CD14-positive monocyte (primary cell): ENCODE measurements around the gene TMEM212. TPM values are rescaled to one million over a fixed set of nuclear protein-coding genes. Genes with fewer than 3 reads are reported as not detected.
A peak's percentile ranks its signal among the peaks of the same experiment; 100 is the strongest.

Experiments
- DNase-seq, 3 donors: peaks; one replicate each; pipeline ENCODE4 v3.0.0-alpha.2; 2011 to 2022
- H2AFZ ChIP-seq: 2 replicates; pipeline ENCODE4 v1.6.0; 2012; ENCODE audit warnings: mild to moderate bottlenecking, low read depth, low read length, inconsistent platforms; ENCODE audit not compliant: insufficient read depth, poor library complexity, severe bottlenecking
- H3K27ac ChIP-seq, 2 donors: 1 replicate in 1 of 2; 2 replicates in 1 of 2; pipeline ENCODE4 v1.5.1; 2012 to 2013; ENCODE audit warnings: low read length in 2 of 2, control low read depth in 1 of 2, inconsistent platforms in 1 of 2, low read depth in 1 of 2, mild to moderate bottlenecking in 1 of 2
- H3K27me3 ChIP-seq, 2 donors: one replicate each; pipeline versions ENCODE4 v1.6.0 to v1.6.1; 2011 to 2013; ENCODE audit warnings: low read length in 2 of 2; ENCODE audit not compliant: control insufficient read depth in 2 of 2, insufficient read depth in 2 of 2
- H3K36me3 ChIP-seq, 2 donors: replicated peaks in 1 of 2; 1 replicate in 1 of 2; 2 replicates in 1 of 2; pipeline versions ENCODE4 v1.5.1 to v1.6.1; 2012 to 2013; ENCODE audit warnings: low read length in 2 of 2, control low read depth in 1 of 2, inconsistent platforms in 1 of 2, mild to moderate bottlenecking in 1 of 2; ENCODE audit not compliant: insufficient read depth in 2 of 2, control insufficient read depth in 1 of 2
- H3K4me1 ChIP-seq, 2 donors: 1 replicate in 1 of 2; 2 replicates in 1 of 2; pipeline versions ENCODE4 v1.5.1 to v1.6.1; 2012 to 2013; ENCODE audit warnings: low read length in 2 of 2, control low read depth in 1 of 2, inconsistent platforms in 1 of 2, mild to moderate bottlenecking in 1 of 2, moderate library complexity in 1 of 2; ENCODE audit not compliant: insufficient read depth in 2 of 2, control insufficient read depth in 1 of 2
- H3K4me2 ChIP-seq: replicated peaks from 2 replicates; pipeline ENCODE3; 2012; ENCODE audit warnings: low read length, moderate library complexity, mild to moderate bottlenecking; ENCODE audit not compliant: poor library complexity, severe bottlenecking; ENCODE audit errors: extremely low read depth
- H3K4me3 ChIP-seq, 3 experiments: fragments of 200-600 bp in 1 of 3; sonication (generic) in 1 of 3; replicated peaks in 1 of 3; 1 replicate in 2 of 3; 2 replicates in 1 of 3; pipeline ENCODE4 v1.5.1; 2011 to 2013; ENCODE audit warnings: low read length in 3 of 3, mild to moderate bottlenecking in 3 of 3, control low read depth in 2 of 3, low read depth in 2 of 3, inconsistent platforms in 1 of 3, moderate library complexity in 1 of 3
- H3K79me2 ChIP-seq: 2 replicates; pipeline ENCODE4 v1.6.0; 2012; ENCODE audit warnings: mild to moderate bottlenecking, control low read depth, inconsistent platforms, low read length, moderate library complexity; ENCODE audit not compliant: insufficient read depth
- H3K9ac ChIP-seq: 2 replicates; pipeline ENCODE4 v1.6.0; 2017; ENCODE audit warnings: low read length, mild to moderate bottlenecking; ENCODE audit not compliant: insufficient read depth, poor library complexity, severe bottlenecking
- H3K9me3 ChIP-seq, 2 donors: replicated peaks in 1 of 2; 1 replicate in 1 of 2; 2 replicates in 1 of 2; pipeline versions ENCODE4 v1.5.1 to v1.6.1; 2012 to 2013; ENCODE audit warnings: low read length in 2 of 2, control low read depth in 1 of 2; ENCODE audit not compliant: control insufficient read depth in 1 of 2, insufficient read depth in 1 of 2
- H4K20me1 ChIP-seq: 2 replicates; pipeline ENCODE4 v1.6.0; 2012; ENCODE audit warnings: mild to moderate bottlenecking, low read length, control low read depth, moderate library complexity; ENCODE audit not compliant: insufficient read depth
- H3K27ac Mint-ChIP-seq, 7 donors: one replicate each; pipeline ENCODE4 v1.8.0; 2020; ENCODE audit warnings: mild to moderate bottlenecking in 7 of 7, mixed read lengths in 7 of 7, moderate library complexity in 6 of 7, inconsistent platforms in 2 of 7
- H3K27me3 Mint-ChIP-seq, 3 donors: one replicate each; pipeline ENCODE4 v1.8.0; 2021 to 2022; ENCODE audit warnings: low read depth in 3 of 3, mild to moderate bottlenecking in 3 of 3, mixed read lengths in 3 of 3, moderate library complexity in 3 of 3, inconsistent platforms in 1 of 3
- H3K36me3 Mint-ChIP-seq, 2 donors: one replicate each; pipeline ENCODE4 v1.8.0; 2020; ENCODE audit warnings: mixed read lengths in 2 of 2, inconsistent platforms in 1 of 2, mild to moderate bottlenecking in 1 of 2
- H3K4me1 Mint-ChIP-seq: one replicate; pipeline ENCODE4 v1.8.0; 2020; ENCODE audit warnings: mild to moderate bottlenecking, mixed read lengths
- H3K4me3 Mint-ChIP-seq, 2 donors: one replicate each; pipeline ENCODE4 v1.8.0; 2020; ENCODE audit warnings: mild to moderate bottlenecking in 2 of 2, mixed read lengths in 2 of 2, moderate library complexity in 1 of 2
- H3K9me3 Mint-ChIP-seq, 7 donors: one replicate each; pipeline ENCODE4 v1.8.0; 2020 to 2022; ENCODE audit warnings: mixed read lengths in 7 of 7, mild to moderate bottlenecking in 6 of 7, moderate library complexity in 6 of 7, inconsistent platforms in 2 of 7
- WGBS: methylation state at CpG from one replicate; pipeline ENCODE4 v1.1.5; 2013; ENCODE audit warnings: missing lambda C conversion rate; ENCODE audit not compliant: insufficient coverage; 5-methylcytosine and 5-hydroxymethylcytosine counted together
- intact Hi-C, 2 donors: fragments of 100-400 bp; cut with micrococcal nuclease; formaldehyde crosslinking; loops; one replicate each; pipeline versions ENCODE4 v1.15.0 to v1.15.1; 2023
- polyA plus RNA-seq, 3 donors: library from polyadenylated mRNA; depleted of rRNA in 1 of 3; unstranded in 2 of 3; stranded (reverse) in 1 of 3; fragments of 300-500 nt in 2 of 3; fragments of >200 nt in 1 of 3; fragmentation: Illumina TruSeq in 2 of 3; gene quantifications; 1 replicate in 2 of 3; 2 replicates in 1 of 3; pipeline ENCODE4 v1.2.3, GENCODE V29; 2012 to 2021
- TF ChIP-seq, protein P1 (sequence below): fragments of 200-600 bp; IDR thresholded peaks from one replicate; pipeline ENCODE4 v1.8.0; 2022; ENCODE audit warnings: antibody characterized with exemption, mild to moderate bottlenecking

The TMEM212 gene
- polyA plus RNA-seq, 3 donors, result not detected

DNA sequence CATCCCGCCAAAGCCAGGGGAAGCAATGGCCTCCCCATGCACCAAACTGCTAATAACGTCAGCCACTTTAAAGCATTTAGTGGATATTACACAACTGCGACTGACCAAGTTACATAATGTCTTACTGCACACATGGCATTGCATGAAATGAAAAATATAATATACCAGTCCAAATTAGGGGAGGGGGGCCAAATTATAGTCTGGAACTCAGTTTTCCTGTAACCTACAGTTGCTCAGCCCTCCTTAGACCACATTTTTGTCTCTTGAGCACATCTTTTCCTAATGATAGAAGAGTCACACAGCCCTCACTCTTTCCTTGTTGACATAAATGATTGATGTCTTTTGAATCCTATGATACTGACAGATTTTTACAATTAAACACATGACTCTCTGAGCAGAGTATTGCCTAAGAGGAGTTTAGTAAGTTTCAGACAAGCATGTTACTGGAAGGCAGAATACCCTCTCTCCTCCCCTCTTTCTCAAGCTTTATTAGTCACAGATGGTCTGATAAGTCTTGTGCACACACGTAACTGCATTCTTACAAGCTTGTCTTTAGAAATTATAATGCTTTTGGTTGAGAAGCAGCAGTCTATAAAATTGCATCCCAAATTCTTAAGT, 31.7 kb upstream of the TMEM212 start:
- Histone ChIP-seq H2AFZ (no peak overlapping the region), H4K20me1 (no peaks in the 10 kb centered on the region), H3K36me3 (no peaks in the 10 kb centered on the region), H3K4me2 (peak overlapping the region; percentile 66), H3K9me3 (no peaks in the 10 kb centered on the region), H3K4me1 (peaks cover 53% of the 10 kb centered on the region in 2 donors), H3K27ac (peak overlapping the region; percentile 95 to 96), H3K79me2 (peaks cover 45% of the 10 kb centered on the region), H3K9ac (peak overlapping the region; percentile 28), H3K4me3 (peak overlapping the region in 1 of 3 experiments; percentile 84), H3K27me3 (no peaks in the 10 kb centered on the region)
- Mint-ChIP-seq H3K4me1 (peaks cover 58% of the 10 kb centered on the region), H3K4me3 (peak overlapping the region in 1 of 2 donors; percentile 92), H3K27ac (peak overlapping the region; percentile 86 to 97 (median 96)), H3K36me3 (no peaks in the 10 kb centered on the region), H3K27me3 (no peaks in the 10 kb centered on the region), H3K9me3 (no peaks in the 10 kb centered on the region)
- TF ChIP-seq, protein P1, sequence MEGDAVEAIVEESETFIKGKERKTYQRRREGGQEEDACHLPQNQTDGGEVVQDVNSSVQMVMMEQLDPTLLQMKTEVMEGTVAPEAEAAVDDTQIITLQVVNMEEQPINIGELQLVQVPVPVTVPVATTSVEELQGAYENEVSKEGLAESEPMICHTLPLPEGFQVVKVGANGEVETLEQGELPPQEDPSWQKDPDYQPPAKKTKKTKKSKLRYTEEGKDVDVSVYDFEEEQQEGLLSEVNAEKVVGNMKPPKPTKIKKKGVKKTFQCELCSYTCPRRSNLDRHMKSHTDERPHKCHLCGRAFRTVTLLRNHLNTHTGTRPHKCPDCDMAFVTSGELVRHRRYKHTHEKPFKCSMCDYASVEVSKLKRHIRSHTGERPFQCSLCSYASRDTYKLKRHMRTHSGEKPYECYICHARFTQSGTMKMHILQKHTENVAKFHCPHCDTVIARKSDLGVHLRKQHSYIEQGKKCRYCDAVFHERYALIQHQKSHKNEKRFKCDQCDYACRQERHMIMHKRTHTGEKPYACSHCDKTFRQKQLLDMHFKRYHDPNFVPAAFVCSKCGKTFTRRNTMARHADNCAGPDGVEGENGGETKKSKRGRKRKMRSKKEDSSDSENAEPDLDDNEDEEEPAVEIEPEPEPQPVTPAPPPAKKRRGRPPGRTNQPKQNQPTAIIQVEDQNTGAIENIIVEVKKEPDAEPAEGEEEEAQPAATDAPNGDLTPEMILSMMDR, result no peak
- peak; percentile 79 to 94 (median 93) for DNase-seq
- intact Hi-C loops, result loop anchor here (5.0 kb wide), 1 partner anchor 34 kb away; no protein-coding TSS in a partner anchor
- WGBS, result no CpG with 5 or more reads among the region's 4 CpGs

DNA sequence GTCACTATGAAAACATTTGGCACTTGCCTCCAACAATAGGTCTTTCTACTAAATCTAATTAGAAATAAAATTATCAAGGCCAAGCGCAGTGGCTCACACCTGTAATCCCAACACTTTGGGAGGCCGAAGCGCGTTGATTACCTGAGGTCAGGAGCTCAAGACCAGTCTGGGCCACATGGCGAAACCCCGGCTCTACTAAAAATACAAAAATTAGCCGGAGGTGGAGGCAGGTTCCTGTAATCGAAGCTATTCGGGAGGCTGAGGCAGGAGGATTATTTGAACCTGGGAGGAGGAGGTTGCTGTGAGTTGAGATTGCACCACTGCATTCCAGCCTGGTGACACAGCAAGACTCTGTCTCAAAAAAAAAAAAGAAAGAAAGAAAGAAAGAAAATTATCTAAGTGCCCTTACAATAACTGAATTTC, 31.2 kb upstream of the TMEM212 start:
- Mint-ChIP-seq H3K4me1 (peaks cover 52% of the 10 kb centered on the region), H3K36me3 (no peaks in the 10 kb centered on the region), H3K4me3 (no peak overlapping the region), H3K27ac (peak overlapping the region; percentile 86 to 97 (median 96)), H3K27me3 (no peaks in the 10 kb centered on the region), H3K9me3 (no peaks in the 10 kb centered on the region)
- H3K79me2 ChIP-seq, result peaks cover 40% of the 10 kb centered on the region
- peak overlapping the region; percentile 78 to 95 for H3K27ac ChIP-seq
- H3K4me2 ChIP-seq, result no peak overlapping the region
- no peaks in the 10 kb centered on the region for H4K20me1 ChIP-seq
- H3K27me3 ChIP-seq, result no peaks in the 10 kb centered on the region
- no peak overlapping the region for H3K9ac ChIP-seq
- H3K4me1 ChIP-seq, result peaks cover 48% of the 10 kb centered on the region in 2 donors
- H3K9me3 ChIP-seq, result no peaks in the 10 kb centered on the region
- H3K4me3 ChIP-seq, result no peak overlapping the region
- no peak overlapping the region for H2AFZ ChIP-seq
- 80% methylated on average over 1 of the region's 9 CpGs for WGBS
- DNase-seq, result no peak
- H3K36me3 ChIP-seq, result no peaks in the 10 kb centered on the region
- TF ChIP-seq, protein P1, result no peak
- intact Hi-C loops, result loop anchor here (5.0 kb wide), 1 partner anchor 35 kb away; no protein-coding TSS in a partner anchor
